ENCODE data around the gene MARVELD2.
"Not testable (repeated sequence)": the region's sequence is repeated elsewhere in the genome, so short reads cannot be mapped to it uniquely, and the experiment has no call there.

MARVELD2 gene

DNA sequence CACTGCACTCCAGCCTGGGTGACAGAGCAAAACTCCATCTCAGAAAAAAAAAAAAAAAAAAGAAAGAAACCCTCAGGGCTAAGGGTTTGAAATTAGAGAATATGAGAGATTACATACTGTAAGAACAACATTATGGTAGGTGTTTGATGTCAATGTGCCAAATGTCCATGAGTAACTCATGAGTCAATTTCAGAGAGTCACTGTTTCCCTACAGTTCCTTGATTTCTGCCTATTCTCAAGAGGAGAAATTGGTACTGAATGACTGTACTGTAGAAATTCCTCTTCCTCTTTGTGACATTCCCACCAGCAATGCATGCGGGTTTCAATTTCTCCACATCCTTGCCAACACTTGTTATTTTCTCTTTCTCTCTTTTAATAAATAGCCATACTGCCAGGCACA lies 35.2 kb downstream of the MARVELD2 start:
- DNase-seq (ENCODE audit: low read depth), result no peak

DNA sequence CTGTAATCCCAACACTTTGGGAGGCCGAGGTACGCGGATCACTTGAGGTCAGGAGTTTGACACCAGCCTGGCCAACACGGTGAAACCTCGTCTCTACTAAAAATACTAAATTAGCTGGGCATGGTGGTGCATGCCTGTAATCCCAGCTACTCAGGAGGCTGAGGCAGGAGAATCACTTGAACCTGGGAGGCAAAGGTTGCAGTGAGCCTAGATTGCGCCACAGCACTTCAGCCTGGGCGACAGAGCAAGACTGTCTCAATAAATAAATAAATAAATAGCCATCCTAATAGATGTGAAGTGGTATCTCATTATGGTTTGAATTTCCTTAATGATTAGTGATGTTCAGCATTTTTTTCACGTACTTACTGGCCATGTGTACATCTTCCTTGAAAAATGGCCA lies 35.6 kb downstream of the MARVELD2 start:
- DNase-seq (ENCODE audit: low read depth), result not testable (repeated sequence)

DNA sequence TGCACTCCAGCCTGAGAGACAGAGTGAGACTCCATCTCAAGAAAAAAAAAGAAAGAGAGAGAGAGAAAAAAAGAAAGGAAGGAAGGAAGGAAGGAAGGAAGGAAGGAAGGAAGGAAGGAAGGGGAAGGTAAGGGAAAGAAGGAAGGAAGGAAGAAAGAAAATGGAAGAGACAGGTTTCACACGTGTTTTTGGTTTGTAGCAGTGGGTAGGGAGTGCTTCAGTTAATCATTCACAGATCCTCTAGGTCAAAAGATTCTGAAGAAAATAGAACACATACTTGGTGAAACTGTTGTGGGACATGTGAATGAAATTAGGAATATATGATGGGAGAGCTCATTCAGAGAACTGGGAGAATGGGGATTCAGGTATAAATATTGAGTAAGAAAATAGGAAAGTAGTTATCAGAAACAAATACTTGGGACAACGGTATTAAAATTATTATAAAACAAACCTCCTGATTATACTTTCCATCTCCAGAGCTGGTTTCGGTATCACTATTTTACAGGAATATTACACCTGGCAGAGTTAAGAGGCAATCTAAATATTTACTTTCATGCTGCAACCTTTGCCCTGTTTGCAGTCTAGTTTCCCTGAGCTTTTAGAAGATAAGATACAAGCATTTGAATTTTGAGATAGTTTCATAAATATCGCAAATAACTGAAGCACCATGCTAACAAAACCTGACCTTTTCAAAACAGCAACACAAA lies 37.2 kb downstream of the MARVELD2 start:
- DNase-seq (ENCODE audit: low read depth), result no peak

DNA sequence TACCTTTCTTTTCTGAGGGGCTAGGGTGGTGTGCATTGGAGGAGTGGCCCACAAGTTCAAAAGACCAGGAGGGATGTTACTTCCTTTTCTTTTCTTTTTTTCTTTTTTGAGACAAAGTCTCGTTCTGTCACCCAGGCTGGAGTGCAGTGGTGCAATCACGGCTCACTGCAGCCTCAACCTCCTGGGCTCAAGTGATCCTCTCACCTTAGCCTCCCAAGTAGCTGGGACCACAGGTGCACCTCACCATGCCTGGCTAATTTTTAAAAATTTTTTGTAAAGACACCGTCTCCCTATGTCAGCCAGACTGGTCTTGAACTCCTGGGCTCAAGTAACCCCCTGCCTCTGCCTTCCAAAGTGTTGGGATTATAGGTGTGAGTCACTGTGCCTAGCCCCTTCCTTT lies 38.6 kb downstream of the MARVELD2 start:
- not testable (repeated sequence) for DNase-seq (ENCODE audit: low read depth)

DNA sequence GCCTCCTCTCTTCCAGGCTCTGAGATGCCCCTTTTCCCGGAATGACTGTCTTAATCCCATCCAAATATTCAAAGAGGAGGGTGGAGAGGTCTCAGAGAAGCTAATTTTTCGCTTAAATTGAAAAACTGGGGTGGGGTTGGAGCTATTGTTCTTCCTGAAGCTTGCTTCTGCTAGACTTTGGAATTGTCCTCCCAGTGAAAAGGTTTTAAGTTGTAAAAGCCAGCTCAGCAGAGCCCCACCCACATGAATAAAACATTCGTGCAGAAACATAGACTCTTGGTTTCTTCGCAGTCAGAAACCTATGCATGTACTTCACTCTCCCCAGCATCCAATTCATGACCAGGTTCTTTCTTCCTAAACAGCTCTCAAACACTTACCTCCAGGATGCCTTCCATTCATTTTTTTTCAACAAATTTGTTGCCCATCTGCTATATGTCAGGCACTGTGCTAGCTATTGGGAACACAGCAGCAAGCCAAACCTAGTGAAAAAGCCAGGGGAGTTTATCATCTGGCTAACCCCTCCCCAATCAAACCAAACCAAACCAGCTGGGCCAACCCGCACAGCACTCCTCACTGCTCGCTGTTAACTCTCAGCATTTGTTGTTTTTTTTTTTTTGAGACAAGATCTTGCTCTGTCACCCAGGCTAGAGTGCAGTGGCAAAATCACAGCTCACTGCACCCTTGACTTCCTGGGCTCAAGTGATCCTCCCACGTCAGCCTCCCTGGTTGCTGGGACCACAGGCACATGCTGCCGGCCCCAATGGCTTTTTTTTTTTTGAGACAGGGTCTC lies 39.7 kb downstream of the MARVELD2 start:
- DNase-seq (ENCODE audit: low read depth), result no peak

DNA sequence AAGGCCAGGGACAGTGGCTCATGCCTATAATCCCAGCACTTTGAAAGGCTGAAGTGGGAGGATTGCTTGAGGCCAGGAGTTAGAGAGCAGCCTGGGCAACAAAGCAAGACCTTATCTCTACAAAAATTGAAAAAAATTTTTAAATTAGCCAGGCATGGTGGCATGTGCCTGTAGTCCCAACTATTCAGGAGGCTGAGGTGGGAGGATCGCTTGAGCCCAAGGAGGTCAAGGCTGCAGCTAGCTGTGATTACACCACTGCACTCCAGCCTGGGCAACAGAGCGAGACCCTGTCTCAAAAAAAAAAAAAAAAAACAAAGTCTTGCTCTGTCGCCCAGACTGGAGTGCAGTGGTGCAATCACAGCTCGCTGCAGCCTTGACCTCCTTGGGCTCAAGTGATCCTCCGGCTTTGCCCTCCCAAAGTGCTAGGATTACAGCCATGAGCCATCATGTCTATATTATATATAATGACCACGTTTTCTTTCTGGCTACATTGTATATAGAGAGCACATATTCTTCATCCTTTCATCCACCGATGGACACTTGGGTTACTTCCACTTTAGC lies 40.6 kb downstream of the MARVELD2 start:
- DNase-seq (ENCODE audit: low read depth), result not testable (repeated sequence)

DNA sequence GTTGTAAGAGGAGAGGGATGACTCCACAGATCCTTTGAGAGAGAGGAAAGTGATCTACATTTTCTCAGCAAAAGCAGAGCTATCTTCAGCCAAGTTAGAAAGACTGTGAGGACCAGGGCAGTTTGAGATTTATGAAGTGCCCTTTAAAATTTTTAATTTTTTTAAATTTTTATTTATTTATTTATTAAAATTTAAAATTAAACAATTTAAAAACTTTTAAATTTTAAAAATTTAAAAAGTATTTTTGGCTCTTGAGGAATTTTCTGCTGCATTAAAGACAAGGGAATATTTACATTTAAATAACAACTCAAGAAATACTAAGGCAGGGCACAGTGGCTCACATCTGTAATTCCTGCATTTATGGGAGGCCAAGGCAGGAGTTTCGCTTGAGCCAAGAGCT lies 47.3 kb downstream of the MARVELD2 start:
- no peak for DNase-seq (ENCODE audit: low read depth)

DNA sequence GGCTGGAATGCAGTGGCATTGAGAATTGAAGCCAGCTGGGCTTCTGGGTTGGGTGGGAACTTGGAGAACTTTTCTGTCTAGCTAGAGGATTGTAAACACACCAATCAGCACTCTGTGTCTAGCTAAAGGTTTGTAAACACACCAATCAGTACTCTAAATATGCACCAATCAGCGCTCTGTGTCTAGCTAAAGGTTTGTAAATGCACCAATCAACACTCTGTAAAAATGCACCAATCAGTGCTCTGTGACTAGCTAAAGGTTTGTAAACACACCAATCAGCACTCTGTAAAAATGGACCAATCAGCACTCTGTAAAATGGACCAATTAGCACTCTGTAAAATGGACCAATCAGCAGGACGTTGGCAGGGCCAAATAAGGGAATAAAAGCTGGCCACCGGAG lies 51.5 kb downstream of the MARVELD2 start:
- DNase-seq (ENCODE audit: low read depth), result not testable (repeated sequence)

DNA sequence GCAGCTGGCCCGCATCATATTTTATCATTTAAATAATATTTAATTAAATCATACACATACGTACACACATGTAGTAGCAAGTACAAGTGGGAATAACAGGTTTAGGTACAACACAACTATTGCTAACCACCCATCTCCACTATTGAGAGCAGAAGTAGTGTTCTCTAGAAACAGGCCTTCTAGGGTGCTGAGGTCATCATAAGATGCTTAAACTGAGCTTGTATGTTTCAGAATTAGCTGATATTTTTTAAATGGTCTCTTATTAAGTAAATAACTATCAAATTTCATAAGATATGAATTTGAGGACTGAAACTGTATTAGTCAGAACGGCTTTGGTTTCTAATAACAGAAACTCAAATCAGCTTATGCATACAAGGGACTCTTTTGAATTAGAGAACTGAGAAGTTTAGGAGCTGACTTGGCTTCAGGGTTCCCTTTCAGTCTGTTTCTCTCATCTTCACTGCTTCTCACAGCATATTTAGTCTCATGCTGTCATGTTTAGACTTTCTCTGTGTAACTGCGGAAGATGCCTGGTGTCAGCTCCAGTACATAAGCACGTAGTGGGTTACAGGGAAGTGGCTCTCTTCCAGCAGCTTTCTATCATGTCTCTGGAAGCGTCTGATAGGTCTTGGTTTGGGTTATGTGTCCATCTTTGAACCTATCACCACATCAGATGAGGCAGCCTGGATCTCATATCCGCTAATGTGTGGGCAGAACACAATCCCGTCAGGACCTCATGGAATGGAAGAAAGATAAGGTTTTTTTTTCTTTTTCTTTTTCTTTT lies 52.7 kb downstream of the MARVELD2 start:
- DNase-seq (ENCODE audit: low read depth), result no peak

DNA sequence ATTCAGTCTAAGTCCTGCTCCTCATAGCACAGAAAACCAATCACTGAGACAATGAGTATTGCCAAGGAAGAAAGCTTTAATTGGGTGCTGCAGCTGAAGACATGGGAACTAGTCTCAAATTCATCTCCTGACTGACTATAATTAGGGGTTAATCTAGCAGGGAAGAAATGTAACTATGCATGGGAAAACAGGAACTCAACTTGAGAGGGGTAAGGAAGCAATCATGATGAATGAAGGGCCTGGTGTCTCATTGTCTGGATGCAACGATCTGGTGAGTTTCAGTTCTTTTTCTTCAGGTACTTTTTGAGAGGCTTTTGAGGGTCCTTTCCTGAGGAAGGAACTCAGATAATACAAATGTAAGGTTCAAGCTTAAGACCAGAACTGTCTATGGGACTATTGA lies 53.7 kb downstream of the MARVELD2 start:
- no peak for DNase-seq (ENCODE audit: low read depth)

DNA sequence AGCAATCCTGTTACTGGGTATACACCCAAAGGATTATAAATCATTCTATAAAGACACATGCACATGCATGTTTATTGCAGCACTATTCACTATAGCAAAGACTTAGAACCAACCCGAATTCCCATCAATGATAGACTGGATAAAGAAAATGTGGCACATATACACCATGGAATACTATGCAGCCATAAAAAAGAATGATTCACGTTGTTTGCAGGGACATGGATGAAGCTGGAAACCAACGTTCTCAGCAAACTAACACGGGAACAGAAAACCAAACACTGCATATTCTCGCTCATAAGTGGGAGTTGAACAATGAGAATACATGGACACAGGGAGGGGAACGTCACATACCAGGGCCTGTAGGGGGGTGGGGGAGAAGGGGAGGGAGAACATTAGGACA lies 56.6 kb downstream of the MARVELD2 start:
- not testable (repeated sequence) for DNase-seq (ENCODE audit: low read depth)

DNA sequence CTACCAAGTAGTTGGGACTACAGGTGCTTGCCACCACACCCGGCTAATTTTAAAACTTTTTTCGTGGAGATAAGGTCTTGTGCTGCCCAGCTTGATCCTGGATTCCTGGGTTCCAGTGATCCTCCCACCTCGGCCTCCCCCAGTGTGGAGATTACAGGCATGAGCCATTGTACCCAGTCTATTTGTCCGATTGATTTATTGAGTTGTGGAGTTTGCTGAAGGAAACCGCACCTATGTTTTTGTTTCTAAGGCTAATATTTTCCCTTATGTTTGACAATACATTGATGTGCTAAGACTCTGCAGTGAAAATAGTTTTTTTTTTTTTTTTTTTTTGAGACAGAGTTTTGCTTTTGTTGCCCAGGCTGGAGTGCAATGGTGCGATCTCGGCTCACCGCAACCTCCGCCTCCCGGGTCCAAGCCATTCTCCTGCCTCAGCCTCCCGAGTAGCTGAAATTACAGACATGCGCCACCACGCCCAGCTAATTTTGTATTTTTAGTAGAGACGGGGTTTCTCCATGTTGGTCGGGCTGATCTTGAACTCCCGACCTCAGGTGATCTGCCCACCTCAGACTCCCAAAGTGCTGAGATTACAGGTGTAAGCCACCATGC lies 57.7 kb downstream of the MARVELD2 start:
- not testable (repeated sequence) for DNase-seq (ENCODE audit: low read depth)

DNA sequence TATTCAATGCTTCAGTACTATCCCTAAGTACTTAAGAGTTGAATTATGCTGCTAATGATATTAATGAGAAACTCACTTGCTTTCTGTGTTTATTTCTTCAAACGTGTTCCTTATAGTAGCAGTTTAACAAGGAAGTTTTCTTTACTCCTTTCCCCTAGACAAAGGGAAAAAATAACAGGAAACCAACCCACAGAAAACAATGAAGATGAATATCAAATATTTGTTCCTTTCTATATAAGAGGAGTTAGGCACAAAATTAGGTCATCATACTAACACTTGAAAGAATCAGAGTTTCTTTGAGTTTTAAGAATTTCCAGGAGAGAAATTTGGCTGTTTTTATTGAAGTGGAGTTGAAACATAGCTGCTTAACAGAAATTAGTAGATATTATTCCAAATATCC lies 62.3 kb downstream of the MARVELD2 start:
- DNase-seq (ENCODE audit: low read depth), result no peak

DNA sequence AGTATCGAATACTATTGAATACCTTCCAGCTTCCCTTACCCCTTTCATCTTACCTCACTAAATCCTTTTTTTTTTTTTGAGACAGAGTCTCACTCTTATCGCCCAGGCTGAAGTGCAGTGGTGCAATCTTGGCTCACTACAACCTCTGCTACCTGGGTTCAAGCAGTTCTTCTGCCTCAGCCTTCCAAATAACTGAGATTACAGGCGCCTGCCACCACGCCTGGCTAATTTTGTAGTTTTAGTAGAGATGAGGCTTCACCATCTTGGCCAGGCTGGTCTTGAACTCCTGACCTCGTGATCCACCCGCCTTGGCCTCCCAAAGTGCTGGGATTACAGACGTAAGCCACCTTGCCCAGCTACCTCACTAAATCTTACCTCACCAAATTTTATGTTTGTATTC lies 63.4 kb downstream of the MARVELD2 start:
- DNase-seq (ENCODE audit: low read depth), result not testable (repeated sequence)

DNA sequence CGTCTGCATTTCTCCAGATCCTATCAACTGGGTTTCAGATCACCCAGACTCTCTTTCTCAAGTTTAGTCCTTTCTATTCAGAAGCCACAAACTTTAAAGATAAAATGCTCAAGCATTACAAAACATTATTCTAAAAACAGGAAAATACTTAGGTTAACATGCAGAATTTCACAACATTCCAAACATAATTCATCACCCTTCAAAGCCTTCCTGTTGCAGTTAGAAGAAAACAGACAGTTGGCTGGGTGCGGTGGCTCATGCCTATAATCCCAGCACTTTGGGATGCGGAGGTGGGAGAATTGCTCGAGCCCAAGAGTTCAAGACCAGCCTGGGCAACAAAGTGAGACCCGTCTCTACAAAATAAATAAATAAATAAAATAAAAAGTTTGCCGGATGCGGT lies 70.0 kb downstream of the MARVELD2 start:
- no peak for DNase-seq (ENCODE audit: low read depth)

DNA sequence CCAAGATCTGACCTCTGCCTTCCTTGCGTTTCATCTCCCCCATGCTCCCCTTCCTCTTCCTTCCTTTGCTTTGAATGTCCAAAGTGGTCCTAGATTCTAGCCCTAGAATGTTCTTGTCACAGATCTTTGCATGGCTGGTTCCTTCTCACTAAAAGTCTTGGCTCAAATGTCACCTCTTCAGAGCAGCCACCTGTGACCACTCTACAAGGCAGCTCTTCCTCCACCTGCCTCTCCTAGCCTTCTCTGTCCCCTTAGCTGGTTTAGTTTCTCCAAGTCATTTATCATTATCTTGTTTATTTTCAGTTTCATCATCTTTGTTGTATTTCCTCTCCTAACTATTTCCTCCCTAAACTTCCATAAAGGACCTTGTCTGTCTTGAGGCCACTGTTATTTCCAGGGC lies 70.6 kb downstream of the MARVELD2 start:
- DNase-seq (ENCODE audit: low read depth), result no peak

DNA sequence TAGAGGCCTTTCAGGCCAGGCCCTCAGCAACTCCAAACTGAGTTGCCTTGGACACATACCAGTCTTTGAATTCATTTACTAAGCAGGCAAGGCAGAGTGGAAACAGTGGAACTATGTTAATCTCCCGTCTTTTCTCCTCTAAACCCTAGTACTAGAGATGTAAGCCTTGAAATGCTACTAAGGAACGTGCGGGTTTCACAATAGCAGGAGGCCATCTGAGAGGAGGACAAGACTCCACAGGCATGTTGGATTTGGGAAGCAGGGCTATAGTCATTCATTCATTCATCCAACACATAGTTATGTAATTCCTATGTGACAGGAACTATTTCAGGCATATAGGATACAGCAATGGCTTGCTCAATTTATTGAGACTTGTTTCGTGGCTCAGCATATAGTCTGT lies 74.3 kb downstream of the MARVELD2 start:
- DNase-seq (ENCODE audit: low read depth), result no peak

DNA sequence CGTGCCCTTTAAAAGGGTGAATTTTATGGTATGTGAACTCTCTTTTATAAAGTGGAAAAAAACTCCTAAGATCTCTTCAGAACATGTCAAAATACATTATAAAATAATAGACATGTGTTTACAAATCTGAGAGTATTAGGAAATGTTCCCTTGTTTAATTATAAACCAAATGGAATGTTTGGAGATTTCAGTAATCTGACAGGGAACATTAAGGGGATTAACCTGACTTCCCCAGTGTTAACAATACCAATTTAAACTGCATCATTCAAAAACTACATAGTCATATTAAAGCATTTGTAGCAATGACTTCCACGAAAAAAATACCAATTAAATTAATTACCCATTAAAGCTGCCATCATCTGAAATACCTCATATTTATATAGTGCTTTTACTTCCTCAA lies 76.1 kb downstream of the MARVELD2 start:
- no peak for DNase-seq (ENCODE audit: low read depth)

DNA sequence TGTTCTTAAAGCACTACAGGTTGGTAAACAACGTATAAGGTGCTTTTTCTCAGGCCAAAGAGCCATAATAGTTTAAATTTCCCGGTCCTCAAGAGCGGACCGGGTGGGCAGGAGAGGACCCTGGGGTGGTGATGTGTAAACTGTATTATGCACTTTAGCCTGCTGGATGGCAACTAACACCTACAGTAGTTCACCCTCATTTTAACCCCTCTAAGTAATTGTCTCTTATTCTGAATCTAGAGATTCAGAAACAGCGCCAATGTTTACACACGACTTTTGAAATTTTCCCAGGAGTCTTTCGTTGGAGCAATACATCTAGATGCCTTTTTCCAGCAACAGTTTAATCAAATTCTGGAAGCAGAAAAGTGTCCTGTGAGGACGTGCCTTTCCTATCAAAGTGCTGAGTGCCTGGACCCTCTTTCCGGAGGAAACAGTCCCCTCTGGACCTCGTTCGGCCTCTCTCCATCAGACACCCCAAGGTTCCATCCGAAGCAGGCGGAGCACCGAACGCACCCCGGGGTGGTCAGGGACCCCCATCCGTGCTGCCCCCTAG lies 77.0 kb downstream of the MARVELD2 start:
- no peak for DNase-seq (ENCODE audit: low read depth)

DNA sequence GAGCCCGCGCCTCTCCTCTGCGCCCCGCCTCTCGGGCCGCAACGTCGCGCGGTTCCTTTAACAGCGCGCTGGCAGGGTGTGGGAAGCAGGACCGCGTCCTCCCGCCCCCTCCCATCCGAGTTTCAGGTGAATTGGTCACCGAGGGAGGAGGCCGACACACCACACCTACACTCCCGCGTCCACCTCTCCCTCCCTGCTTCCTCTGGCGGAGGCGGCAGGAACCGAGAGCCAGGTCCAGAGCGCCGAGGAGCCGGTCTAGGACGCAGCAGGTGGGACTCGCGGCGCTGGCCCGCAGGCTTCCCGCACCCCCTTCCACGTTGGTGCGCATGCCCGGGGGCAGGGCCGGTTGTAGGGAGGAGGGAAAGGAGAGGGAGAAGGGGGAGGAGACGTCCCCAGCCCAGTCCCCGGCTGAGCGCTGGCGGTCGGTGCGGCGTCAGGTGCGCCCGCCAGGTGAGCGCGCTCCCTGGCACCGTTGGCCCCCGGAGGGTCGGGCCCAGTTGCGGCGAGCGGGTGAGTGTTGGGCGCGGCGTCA lies 77.5 kb downstream of the MARVELD2 start, which contains the start of gene OCLN:
Gene OCLN (plus strand): TSS at position 400 of the 532 bp plus-strand sequence. CDS start 11,455 bp downstream, outside the sequence.
- no peak for DNase-seq (ENCODE audit: low read depth)

DNA sequence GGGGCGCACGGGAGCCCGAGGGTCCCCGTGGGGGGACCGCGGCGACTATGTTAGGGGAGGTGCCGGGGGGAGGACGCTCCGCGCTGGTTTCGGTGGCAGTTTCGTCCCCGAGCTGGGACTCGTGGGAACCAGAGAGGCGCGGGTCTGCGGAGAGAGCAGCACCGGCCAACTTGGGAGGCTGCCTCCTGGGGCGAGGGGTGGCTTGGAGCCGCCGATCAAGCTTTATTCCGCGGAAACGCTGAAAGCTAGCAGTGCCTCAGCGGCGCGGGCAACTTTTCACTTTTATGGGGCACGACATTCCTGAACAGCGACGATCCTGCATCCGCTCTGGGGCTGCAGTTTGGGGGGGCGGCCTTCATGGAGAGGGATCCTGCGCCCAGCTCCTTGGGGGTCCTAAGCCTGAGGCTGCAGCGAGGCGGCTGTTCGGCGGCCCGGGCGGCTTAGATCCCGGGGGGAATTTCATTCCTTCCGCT lies 78.0 kb downstream of the MARVELD2 start:
- DNase-seq (ENCODE audit: low read depth), result no peak

All from T follicular helper cell (primary cell).